CD4-positive, alpha-beta T cell treated with Interleukin-15 for 4 hours (primary cell): ENCODE measurements around the gene SLC16A10.

Experiments
- DNase-seq: peaks from one replicate; pipeline ENCODE4 v3.0.0-alpha.2; 2020; ENCODE audit warnings: low spot score

The SLC16A10 gene

DNA sequence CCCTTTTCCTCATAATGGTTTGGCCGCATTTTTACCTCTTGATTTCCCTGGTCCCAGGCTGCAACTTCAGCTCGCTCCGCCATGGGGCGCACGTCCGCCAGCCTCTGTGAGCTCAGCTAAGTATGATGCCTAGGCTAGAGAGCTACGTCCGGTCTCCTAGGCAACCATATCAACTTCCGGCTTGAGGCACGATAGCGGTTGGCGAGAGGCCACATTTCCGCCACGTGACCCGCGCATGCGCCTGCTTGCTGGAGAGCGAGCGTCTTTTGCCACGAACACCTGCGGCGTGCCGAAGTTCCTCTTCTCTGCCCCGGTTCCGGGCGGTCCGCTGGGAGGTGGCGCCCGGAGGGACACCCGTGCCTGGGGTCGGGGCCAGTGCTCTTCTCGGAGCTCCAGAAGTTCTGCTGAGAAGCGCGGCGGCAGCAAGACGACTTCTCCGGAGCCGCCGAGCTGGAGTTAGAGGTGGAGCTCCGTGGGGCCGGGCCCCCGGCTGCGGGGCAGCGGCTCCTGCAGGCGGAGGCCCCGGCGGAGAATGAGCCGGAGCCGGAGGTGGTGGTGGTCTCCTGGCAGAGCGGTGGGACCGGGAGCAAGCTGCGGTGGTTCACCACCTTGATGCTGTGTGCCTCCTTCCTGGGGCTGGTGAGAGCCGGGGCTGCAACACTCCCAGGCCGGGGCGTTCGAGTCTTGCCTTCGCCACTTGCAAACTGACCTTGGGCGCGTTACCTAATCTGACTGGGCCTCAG, 172.0 kb downstream of the SLC16A10 start:
- DNase-seq, result peak; percentile 99

DNA sequence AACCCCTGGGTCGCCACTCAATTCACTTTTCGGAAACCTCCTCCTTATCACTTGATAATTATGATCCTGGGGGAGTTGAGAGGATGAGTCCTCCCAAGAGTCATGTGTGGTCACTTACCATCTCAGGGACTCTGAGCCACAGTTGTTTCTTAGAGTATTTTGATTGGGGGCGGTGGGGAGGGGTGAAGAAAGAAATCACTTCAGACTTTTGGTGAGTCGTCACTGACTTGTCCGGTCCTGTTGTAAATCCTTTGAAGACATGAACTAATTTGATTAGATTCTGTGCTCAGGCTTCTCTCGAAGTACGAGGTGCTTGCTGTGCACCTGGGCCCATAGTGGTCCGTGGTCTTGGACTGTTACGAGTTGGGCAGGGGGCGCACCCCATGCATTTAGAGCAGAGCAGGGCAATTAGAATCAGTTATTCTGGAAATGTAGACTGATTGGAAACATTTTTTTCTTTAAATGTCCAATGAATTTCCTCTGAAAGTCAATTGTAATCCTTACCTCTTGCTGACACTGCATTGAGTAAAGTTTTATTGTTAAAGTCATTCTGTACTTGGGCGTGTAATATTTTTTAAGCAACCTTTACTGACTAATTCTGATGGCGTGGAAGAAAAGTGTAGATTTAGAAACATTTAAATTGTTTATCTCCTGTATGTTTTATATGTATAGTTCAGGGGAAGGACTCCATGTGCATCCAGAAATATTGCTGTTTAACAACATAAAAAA, 173.4 kb downstream of the SLC16A10 start:
- DNase-seq, result no peak

DNA sequence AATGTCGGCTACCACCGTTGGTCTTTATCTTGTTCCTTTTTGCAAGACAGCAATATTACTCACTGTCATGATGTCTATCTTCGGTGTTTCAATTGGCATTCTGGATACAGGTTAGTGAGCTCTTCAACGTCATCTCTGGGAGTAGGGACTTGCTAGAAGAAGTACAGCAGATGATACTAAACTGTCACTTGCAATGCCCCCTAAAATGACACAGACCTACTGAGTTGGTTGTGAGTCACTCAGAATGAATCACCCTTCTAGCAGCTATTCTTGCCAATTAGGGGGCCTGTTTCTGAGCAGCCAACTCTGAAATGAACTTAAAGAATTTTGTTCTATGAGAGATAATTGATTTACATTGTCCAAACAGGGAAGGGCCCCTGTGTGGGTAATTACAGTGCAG, 176.5 kb downstream of the SLC16A10 start:
- DNase-seq, result no peak

- no peak for DNase-seq
Measured at GRCh38 chr6:111265842-111266241, 178.5 kb downstream of the SLC16A10 start.

- DNase-seq, result no peak
Measured at GRCh38 chr6:111266276-111266675, 179.0 kb downstream of the SLC16A10 start.

DNA sequence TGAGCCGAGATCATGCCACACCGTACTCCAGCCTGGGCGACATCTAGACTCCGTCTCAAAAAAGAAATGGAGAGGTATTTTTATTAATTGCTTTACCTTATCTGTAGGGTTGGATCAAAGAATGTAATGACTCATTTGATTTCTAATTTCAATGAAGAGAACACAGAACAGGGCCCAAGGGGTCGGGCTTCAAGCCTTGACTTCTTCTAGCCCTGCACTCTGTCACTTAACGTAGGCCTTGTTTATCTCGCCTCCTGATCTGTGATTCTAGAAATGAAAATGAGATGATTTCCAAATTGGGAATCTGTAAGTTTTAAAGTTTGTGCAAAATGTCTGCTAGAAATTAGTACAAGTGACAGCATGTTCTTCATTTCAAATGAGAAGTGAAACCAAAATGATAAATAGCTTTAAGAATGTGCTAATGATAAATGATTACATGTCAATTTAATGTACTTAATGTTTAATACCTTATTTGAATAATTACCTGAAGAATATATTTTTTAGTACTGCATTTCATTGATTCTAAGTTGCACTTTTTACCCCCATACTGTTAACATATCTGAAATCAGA, 180.5 kb downstream of the SLC16A10 start:
- no peak for DNase-seq

DNA sequence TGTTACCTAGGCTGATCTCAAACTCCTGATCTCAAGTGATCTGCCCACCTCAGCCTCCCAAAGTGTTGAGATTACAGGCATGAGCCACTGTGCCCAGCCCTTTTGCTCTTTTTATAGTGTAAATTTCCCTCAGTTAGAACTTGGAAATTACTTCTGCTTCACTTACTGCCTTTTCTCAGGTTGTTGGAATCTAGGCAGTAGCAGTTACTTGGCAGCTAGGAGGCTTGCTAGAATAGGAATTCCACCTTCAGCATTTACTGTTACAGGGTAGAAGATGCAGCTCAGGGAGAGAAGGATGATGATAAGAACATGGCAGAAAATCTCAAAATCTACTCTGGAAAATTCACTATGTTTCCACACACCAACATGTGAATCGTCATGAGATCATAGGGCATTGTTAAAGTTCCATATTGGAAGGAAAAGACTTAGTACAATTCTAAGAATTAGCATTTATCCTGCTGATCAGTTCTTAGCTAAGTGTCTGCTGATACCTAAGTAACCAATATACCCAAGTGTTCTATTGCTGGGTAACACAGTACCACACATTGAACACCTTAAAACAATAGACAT, 182.2 kb downstream of the SLC16A10 start:
- no peak for DNase-seq

GRCh38 chr6:111270121-111270520, 182.8 kb downstream of the SLC16A10 start:
- no peak for DNase-seq

- no peak for DNase-seq
Measured at GRCh38 chr6:111274593-111275217, 187.4 kb downstream of the SLC16A10 start.

DNA sequence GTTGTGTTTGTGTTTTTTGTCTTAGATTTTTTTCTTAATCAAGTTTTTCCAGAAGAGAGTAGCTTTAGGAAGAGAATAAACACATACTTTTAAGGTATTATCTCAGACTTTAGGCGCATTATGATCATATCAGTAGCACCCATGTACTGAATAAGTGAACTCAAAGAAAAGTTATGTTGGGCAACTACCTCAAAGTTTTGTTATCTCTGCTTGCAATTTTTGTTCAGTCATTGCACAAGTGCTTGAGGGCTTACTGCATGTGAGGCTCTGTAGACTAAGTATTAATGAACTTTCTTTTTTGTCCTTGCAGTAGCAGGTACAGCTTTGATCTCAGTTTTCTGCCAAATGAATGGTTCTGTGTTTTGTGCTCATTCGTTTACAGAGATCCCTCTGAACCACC, 189.0 kb downstream of the SLC16A10 start:
- DNase-seq, result no peak

DNA sequence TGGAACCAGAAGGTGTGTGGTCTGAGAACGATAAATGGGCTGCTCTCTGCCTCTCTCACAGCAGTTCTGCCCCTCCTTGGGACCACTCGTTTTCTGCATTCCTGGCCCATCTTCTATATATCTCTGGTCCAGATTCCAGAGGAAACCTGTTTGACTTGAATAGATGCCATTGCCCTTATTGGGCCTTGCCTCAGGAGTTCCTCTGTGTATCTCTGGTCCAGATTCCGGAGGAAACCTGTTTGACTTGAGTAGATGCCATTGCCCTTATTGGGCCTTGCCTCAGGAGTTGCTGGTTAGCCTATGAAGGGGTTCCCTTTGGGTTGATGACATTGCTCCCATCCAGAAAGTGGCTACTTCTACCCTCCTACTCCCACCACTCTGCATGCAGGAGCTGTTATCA, 189.4 kb downstream of the SLC16A10 start:
- DNase-seq, result no peak

- no peak for DNase-seq
Measured at GRCh38 chr6:111277819-111278218, 190.5 kb downstream of the SLC16A10 start.

- no peak for DNase-seq
Measured at GRCh38 chr6:111278731-111279130, 191.4 kb downstream of the SLC16A10 start.

DNA sequence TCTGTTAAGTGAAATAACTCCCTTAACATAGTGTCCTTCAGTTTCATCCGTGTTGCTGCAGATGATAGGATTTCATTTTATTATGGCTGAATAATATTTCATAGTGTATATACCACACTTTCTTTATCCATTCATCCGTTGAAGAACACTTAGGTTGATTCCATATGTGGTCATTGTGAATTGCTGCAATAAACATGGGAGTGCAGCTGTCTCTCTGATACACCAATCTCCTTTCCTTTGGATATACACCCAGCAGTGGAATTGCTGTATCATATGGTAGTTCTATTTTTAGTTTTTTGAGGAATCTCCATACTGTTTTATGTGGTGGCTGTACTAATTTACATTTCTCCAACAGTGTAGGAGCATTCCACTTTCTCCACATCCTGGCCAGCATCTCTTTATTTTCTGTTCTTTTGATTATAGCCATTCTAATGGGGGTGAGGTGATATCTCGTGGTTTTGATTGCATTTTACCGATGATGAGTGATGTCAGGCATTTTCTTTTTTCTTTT, 193.2 kb downstream of the SLC16A10 start:
- no peak for DNase-seq
